Neural progenitor cell (in vitro differentiated cells): ENCODE measurements around the gene MTIF3.

Source experiments
- EZH2 ChIP-seq: fragments of 200-600 bp; sonication (generic); IDR thresholded peaks from 2 replicates; pipeline ENCODE4 v1.6.1; 2017; ENCODE audit warnings: antibody characterized with exemption, mild to moderate bottlenecking, moderate library complexity
- TF ChIP-seq, protein P1 (sequence below): fragments of 200-600 bp; sonication (generic); IDR thresholded peaks from 2 replicates; pipeline ENCODE4 v1.5.1; 2017; ENCODE audit warnings: antibody characterized with exemption, mild to moderate bottlenecking

DNA sequence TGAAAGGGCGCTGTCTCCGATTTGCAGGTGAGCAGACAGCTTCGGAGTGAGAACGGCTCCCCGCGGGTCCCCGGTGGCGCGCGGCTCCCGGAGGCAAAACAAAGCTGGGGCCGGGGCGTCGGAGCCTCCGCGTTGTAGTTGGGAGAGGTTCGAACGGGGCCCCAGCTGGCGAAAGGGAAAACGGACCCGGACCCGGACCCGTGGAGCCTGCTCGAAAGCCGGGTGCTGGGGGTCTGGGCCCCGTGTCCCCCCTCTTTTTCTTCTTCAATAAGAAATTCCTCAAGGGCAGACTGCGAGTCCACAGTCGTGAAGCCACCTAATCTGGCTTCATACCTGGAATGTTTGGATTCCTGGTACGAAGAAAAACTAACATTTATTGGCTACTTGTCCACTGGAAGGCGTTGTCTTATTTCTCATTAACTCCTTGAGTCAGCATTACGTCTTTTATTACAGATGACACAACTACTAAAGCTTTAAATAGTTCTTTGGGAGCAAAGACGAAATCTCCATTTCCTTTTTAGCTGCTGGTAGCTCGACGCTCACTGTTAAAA is 632 bp upstream of the MTIF3 start:
- TF ChIP-seq, protein P1, sequence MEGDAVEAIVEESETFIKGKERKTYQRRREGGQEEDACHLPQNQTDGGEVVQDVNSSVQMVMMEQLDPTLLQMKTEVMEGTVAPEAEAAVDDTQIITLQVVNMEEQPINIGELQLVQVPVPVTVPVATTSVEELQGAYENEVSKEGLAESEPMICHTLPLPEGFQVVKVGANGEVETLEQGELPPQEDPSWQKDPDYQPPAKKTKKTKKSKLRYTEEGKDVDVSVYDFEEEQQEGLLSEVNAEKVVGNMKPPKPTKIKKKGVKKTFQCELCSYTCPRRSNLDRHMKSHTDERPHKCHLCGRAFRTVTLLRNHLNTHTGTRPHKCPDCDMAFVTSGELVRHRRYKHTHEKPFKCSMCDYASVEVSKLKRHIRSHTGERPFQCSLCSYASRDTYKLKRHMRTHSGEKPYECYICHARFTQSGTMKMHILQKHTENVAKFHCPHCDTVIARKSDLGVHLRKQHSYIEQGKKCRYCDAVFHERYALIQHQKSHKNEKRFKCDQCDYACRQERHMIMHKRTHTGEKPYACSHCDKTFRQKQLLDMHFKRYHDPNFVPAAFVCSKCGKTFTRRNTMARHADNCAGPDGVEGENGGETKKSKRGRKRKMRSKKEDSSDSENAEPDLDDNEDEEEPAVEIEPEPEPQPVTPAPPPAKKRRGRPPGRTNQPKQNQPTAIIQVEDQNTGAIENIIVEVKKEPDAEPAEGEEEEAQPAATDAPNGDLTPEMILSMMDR, result no peak
- TF ChIP-seq EZH2, result no peak
